ENCODE measurements around the gene FLRT2. TPM values are rescaled to one million over a fixed set of nuclear protein-coding genes. Genes with fewer than 3 reads are reported as not detected.

FLRT2 gene
- total RNA-seq, 1 experiment from 2014 or later = 4.5 TPM

DNA sequence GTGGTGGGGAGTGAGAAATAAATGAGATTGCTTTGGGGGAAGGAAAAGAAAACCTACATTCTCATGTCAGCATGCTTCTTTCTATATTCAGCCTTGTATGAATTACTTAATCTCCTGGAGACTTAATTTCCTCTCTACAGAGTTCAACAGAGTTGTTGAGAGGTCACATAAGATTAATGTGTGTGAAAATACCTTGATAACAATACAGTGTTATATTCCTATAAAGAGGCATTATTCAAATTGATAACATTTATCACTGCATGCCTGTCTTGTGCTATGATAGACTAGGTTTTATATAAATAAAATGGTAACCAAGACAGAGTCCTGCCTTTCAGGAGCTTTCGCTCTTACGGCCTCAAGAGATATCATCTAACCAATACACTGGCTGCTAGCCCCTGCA, 9.6 kb downstream of the FLRT2 start:
- ChIA-PET POLR2A (no interaction called here), CTCF (no interaction called here)
- intact Hi-C loops (cut with micrococcal nuclease; ENCODE audit: unreplicated experiment) = no loop called here
- in situ Hi-C loops (cut with HindIII; ENCODE audit: low pct_unique_long_range_greater_than_20kb, low sequenced_read_pairs) = no loop called here
- H3K36me3 ChIP-seq (ENCODE audit: control insufficient read depth, insufficient read depth, low read length) = no peaks in the 10 kb centered on the region
- DNase-seq (ENCODE audit: low read depth, low spot score) = no peak
- H3K27me3 ChIP-seq (ENCODE audit: control insufficient read depth, insufficient read depth, low read length) = no peaks in the 10 kb centered on the region
- H3K4me1 ChIP-seq (ENCODE audit: control insufficient read depth, insufficient read depth, low read length) = peaks cover under 1% of the 10 kb centered on the region; the same call in 1 of the 2 replicates
- H3K9me3 ChIP-seq (ENCODE audit: control insufficient read depth, insufficient read depth, low read depth, low read length) = no peaks in the 10 kb centered on the region
- no peak overlapping the region for H3K4me3 ChIP-seq (ENCODE audit: low read depth in 2 of 2, low read length in 2 of 2)
- TF ChIP-seq, protein P1, sequence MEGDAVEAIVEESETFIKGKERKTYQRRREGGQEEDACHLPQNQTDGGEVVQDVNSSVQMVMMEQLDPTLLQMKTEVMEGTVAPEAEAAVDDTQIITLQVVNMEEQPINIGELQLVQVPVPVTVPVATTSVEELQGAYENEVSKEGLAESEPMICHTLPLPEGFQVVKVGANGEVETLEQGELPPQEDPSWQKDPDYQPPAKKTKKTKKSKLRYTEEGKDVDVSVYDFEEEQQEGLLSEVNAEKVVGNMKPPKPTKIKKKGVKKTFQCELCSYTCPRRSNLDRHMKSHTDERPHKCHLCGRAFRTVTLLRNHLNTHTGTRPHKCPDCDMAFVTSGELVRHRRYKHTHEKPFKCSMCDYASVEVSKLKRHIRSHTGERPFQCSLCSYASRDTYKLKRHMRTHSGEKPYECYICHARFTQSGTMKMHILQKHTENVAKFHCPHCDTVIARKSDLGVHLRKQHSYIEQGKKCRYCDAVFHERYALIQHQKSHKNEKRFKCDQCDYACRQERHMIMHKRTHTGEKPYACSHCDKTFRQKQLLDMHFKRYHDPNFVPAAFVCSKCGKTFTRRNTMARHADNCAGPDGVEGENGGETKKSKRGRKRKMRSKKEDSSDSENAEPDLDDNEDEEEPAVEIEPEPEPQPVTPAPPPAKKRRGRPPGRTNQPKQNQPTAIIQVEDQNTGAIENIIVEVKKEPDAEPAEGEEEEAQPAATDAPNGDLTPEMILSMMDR (IDR thresholded peaks at IDR 0.05) = no peak
- TF ChIP-seq, protein P2, sequence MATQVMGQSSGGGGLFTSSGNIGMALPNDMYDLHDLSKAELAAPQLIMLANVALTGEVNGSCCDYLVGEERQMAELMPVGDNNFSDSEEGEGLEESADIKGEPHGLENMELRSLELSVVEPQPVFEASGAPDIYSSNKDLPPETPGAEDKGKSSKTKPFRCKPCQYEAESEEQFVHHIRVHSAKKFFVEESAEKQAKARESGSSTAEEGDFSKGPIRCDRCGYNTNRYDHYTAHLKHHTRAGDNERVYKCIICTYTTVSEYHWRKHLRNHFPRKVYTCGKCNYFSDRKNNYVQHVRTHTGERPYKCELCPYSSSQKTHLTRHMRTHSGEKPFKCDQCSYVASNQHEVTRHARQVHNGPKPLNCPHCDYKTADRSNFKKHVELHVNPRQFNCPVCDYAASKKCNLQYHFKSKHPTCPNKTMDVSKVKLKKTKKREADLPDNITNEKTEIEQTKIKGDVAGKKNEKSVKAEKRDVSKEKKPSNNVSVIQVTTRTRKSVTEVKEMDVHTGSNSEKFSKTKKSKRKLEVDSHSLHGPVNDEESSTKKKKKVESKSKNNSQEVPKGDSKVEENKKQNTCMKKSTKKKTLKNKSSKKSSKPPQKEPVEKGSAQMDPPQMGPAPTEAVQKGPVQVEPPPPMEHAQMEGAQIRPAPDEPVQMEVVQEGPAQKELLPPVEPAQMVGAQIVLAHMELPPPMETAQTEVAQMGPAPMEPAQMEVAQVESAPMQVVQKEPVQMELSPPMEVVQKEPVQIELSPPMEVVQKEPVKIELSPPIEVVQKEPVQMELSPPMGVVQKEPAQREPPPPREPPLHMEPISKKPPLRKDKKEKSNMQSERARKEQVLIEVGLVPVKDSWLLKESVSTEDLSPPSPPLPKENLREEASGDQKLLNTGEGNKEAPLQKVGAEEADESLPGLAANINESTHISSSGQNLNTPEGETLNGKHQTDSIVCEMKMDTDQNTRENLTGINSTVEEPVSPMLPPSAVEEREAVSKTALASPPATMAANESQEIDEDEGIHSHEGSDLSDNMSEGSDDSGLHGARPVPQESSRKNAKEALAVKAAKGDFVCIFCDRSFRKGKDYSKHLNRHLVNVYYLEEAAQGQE (IDR thresholded peaks at IDR 0.05; ENCODE audit: insufficient read depth in 1 of 2, low read depth in 2 of 2, low read length in 1 of 2) = no peak
- TF ChIP-seq POLR2AphosphoS5 (IDR thresholded peaks at IDR 0.05; ENCODE audit: low read depth, low read length) (no peak), TCF7L2 (IDR thresholded peaks at IDR 0.05; ENCODE audit: low read depth, low read length) (no peak), SIN3A (IDR thresholded peaks at IDR 0.05; ENCODE audit: borderline replicate concordance, insufficient read depth, low read depth, low read length) (no peak)
- no peak for ATAC-seq
- no TSS peak for BruUV-seq (replicated peaks)
- no peak overlapping the region for H3K27ac ChIP-seq (ENCODE audit: low read length)

- DNase-seq (ENCODE audit: low read depth, low spot score) (no peak), ATAC-seq (no peak)
- CTCF ChIA-PET = no interaction called here
- POLR2A ChIA-PET = no interaction called here
- no TSS peak for BruUV-seq (replicated peaks)
- Histone ChIP-seq H3K27ac (ENCODE audit: low read length) (no peak overlapping the region), H3K4me3 (ENCODE audit: low read depth in 2 of 2, low read length in 2 of 2) (no peak overlapping the region), H3K27me3 (ENCODE audit: control insufficient read depth, insufficient read depth, low read length) (no peaks in the 10 kb centered on the region), H3K9me3 (ENCODE audit: control insufficient read depth, insufficient read depth, low read depth, low read length) (no peaks in the 10 kb centered on the region), H3K36me3 (ENCODE audit: control insufficient read depth, insufficient read depth, low read length) (no peaks in the 10 kb centered on the region), H3K4me1 (ENCODE audit: control insufficient read depth, insufficient read depth, low read length) (no peaks in the 10 kb centered on the region)
- no peak for TF ChIP-seq SIN3A (IDR thresholded peaks at IDR 0.05; ENCODE audit: borderline replicate concordance, insufficient read depth, low read depth, low read length)
- TF ChIP-seq POLR2AphosphoS5 (IDR thresholded peaks at IDR 0.05; ENCODE audit: low read depth, low read length) = no peak
- TF ChIP-seq TCF7L2 (IDR thresholded peaks at IDR 0.05; ENCODE audit: low read depth, low read length) = no peak
- TF ChIP-seq, protein P1 (IDR thresholded peaks at IDR 0.05) = no peak
- TF ChIP-seq, protein P2 (IDR thresholded peaks at IDR 0.05; ENCODE audit: insufficient read depth in 1 of 2, low read depth in 2 of 2, low read length in 1 of 2) = no peak
- intact Hi-C loops (cut with micrococcal nuclease; ENCODE audit: unreplicated experiment) (no loop called here), in situ Hi-C loops (cut with HindIII; ENCODE audit: low pct_unique_long_range_greater_than_20kb, low sequenced_read_pairs) (no loop called here)
Observed at GRCh38 chr14:85542623-85543022, 12.7 kb downstream of the FLRT2 start.
